A673 (cell line): ENCODE data around the gene KLHL13. TPM values are rescaled to one million over a fixed set of nuclear protein-coding genes. Genes with fewer than 3 reads are reported as not detected.
A peak's percentile ranks its signal among the peaks of the same experiment; 100 is the strongest.

Experiments
- Bru-seq: library from RNA; stranded (reverse); fragments of 400-500 nt; gene quantifications from one replicate; lab custom pipeline; 2021; lab: Mats Ljungman, UMichigan
- BruChase-seq, 2 experiments: library from RNA; stranded (reverse); fragments of 400-500 nt; gene quantifications; one replicate each; lab custom pipeline; 2021; lab: Mats Ljungman, UMichigan
- BruUV-seq: library from RNA; stranded (reverse); fragments of 400-500 nt; replicated peaks from 2 replicates; lab custom pipeline; 2021; lab: Mats Ljungman, UMichigan
- CTCF ChIA-PET: fragments of 300-600 bp; sonication (Branson Sonifier 250); formaldehyde crosslinking; loops from one replicate; lab custom pipeline; 2022; ENCODE audit warnings: antibody characterized with exemption; lab: Charles Lee
- POLR2A ChIA-PET: fragments of 300-600 bp; sonication (Branson Sonifier 250); formaldehyde crosslinking; loops from one replicate; lab custom pipeline; 2022; ENCODE audit warnings: antibody characterized with exemption; ENCODE audit not compliant: low non-redundant PET; lab: Charles Lee
- DNase-seq: peaks from one replicate; pipeline ENCODE4 v3.0.0-alpha.2; 2015; ENCODE audit warnings: low spot score
- H3K27ac ChIP-seq: fragments of 200-600 bp; sonication (generic); 2 replicates; pipeline ENCODE4 v1.5.1; 2016; ENCODE audit warnings: mixed run types, low read depth, mild to moderate bottlenecking, mixed read lengths, antibody characterized with exemption, low read length; ENCODE audit not compliant: poor library complexity, severe bottlenecking
- H3K27me3 ChIP-seq: fragments of 200-600 bp; sonication (generic); replicated peaks from 2 replicates; pipeline ENCODE4 v1.6.1; 2017; ENCODE audit warnings: mixed run types, low read depth, mild to moderate bottlenecking, mixed read lengths, antibody characterized with exemption, low read length; ENCODE audit not compliant: insufficient read depth, poor library complexity
- H3K36me3 ChIP-seq: fragments of 200-600 bp; sonication (generic); 2 replicates; pipeline ENCODE4 v1.6.1; 2016; ENCODE audit warnings: mixed run types, mild to moderate bottlenecking, mixed read lengths, antibody characterized with exemption, low read length; ENCODE audit not compliant: insufficient read depth, poor library complexity, severe bottlenecking
- H3K4me1 ChIP-seq: fragments of 200-600 bp; sonication (generic); 2 replicates; pipeline ENCODE4 v1.6.1; 2017; ENCODE audit warnings: mixed run types, mild to moderate bottlenecking, mixed read lengths, antibody characterized with exemption, low read length; ENCODE audit not compliant: insufficient read depth, poor library complexity, severe bottlenecking
- H3K4me3 ChIP-seq: fragments of 200-600 bp; sonication (generic); 2 replicates; pipeline ENCODE4 v1.5.1; 2016; ENCODE audit warnings: low read depth, mixed run types, mild to moderate bottlenecking, mixed read lengths, low read length; ENCODE audit not compliant: poor library complexity, severe bottlenecking
- H3K9me3 ChIP-seq: fragments of 200-600 bp; sonication (generic); 2 replicates; pipeline ENCODE4 v1.6.1; 2016; ENCODE audit warnings: mixed run types, low read depth, mild to moderate bottlenecking, mixed read lengths, antibody characterized with exemption, low read length; ENCODE audit not compliant: poor library complexity, severe bottlenecking
- EZH2 ChIP-seq: fragments of 200-600 bp; sonication (generic); IDR thresholded peaks from 2 replicates; pipeline ENCODE4 v1.6.1; 2017; ENCODE audit warnings: borderline replicate concordance, low read depth, mild to moderate bottlenecking, mixed read lengths, antibody characterized with exemption, low read length; ENCODE audit not compliant: poor library complexity, severe bottlenecking
- intact Hi-C: fragments of 100-400 bp; cut with micrococcal nuclease; formaldehyde crosslinking; loops from one replicate; pipeline ENCODE4 v1.10.0; 2022; ENCODE audit not compliant: unreplicated experiment
- long read RNA-seq: library from polyadenylated mRNA; stranded (forward); transcript quantifications from one replicate; pipeline ENCODE4 v2.0.0, GENCODE V29; 2022
- total RNA-seq: library from RNA; stranded (reverse); gene quantifications from 2 replicates; pipeline ENCODE4 v1.2.3, GENCODE V29; 2021
- TF ChIP-seq, protein P1 (sequence below): fragments of 300-800, 200-600 bp; sonication (generic); conservative IDR thresholded peaks from 2 replicates; pipeline ENCODE4 v1.5.1; 2017; ENCODE audit warnings: low read depth, mild to moderate bottlenecking, antibody characterized with exemption, low read length, moderate library complexity, mixed read lengths

Gene KLHL13
- total RNA-seq (44.7 and 46.3 TPM in 2 replicates), Bru-seq, nascent RNA (percentile 76 among the genes with signal in this experiment), BruChase-seq, experiment 1, labeled RNA remaining after a 2-hour chase (percentile 73 among the genes with signal in this experiment), BruChase-seq, experiment 2, labeled RNA remaining after a 6-hour chase (percentile 69 among the genes with signal in this experiment)
- long read RNA-seq, transcript KLHL13-206 (8 exons, 2,353 nt), result minor isoform, 8 of 98 reads
- long read RNA-seq, transcript KLHL13-204 (7 exons, 3,256 nt), result major isoform, 22 of 98 reads
- long read RNA-seq, transcript KLHL13-201 (7 exons, 3,972 nt), result minor isoform, 15 of 98 reads
- long read RNA-seq, transcript KLHL13-207 (8 exons, 3,396 nt), result minor isoform, 6 of 98 reads
- long read RNA-seq, partial matches to known transcripts, result 13 of 98 reads
- long read RNA-seq, other reads (novel, unspliced or antisense), result 31 of 98 reads

DNA sequence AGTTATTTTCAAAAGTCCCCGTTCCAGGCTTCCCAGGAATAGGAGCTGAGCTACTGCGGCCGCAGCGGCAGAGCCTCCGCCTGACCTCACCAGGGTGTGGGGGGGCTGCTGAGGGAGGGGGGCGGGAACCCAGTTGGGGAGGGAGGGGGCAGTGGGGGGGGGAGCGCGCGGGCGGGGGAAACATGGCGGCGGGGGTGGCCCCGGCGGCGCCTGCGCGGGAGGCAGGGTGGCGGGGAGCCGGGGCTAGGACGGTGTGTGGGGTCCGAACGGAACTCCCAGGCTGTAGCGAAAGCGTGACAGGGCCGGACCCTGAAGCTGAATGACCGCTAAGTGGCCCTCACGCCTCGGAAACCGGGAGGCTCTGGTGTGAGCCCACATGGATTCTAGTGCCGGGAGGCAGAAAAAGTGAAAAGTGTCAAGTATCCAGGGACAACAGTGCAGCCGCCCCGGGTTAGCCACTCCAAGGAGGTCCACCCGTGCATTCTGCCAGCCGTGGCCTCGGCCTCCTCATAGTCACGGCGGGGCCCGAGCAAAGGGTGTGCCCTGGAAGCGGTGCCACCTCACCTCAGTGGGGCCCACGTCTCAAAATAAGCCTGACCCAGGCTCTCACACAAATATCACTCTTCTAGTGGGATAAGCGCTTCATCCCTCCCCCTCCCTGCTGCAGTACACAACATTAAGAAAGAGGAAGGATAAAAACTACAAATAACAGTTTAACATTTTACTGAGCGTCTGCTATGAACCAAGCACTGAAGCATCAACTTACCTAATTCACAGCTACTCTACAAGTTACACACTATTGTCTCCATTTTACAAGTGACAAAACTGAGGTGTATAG lies at the start of gene KLHL13:
KLHL13 (minus strand) TSS at position 98 of the 838 bp plus-strand sequence. CDS start 88,337 bp downstream, outside the sequence.
- H3K9me3 ChIP-seq, result no peaks in the 10 kb centered on the region
- no peak for TF ChIP-seq EZH2
- TF ChIP-seq, protein P1, sequence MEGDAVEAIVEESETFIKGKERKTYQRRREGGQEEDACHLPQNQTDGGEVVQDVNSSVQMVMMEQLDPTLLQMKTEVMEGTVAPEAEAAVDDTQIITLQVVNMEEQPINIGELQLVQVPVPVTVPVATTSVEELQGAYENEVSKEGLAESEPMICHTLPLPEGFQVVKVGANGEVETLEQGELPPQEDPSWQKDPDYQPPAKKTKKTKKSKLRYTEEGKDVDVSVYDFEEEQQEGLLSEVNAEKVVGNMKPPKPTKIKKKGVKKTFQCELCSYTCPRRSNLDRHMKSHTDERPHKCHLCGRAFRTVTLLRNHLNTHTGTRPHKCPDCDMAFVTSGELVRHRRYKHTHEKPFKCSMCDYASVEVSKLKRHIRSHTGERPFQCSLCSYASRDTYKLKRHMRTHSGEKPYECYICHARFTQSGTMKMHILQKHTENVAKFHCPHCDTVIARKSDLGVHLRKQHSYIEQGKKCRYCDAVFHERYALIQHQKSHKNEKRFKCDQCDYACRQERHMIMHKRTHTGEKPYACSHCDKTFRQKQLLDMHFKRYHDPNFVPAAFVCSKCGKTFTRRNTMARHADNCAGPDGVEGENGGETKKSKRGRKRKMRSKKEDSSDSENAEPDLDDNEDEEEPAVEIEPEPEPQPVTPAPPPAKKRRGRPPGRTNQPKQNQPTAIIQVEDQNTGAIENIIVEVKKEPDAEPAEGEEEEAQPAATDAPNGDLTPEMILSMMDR, result no peak
- no peaks in the 10 kb centered on the region for H3K27me3 ChIP-seq
- no peaks in the 10 kb centered on the region for H3K36me3 ChIP-seq
- ChIA-PET POLR2A (interaction anchor here (0.6 kb wide), 1 partner anchor 191 kb away, joined by 3 read pairs; no protein-coding TSS in a partner anchor), CTCF (no interaction called here)
- H3K27ac ChIP-seq, result peak within 1 kb of the TSS; percentile 65
- H3K4me1 ChIP-seq, result no peaks in the 10 kb centered on the region
- DNase-seq, result peak; percentile 55
- intact Hi-C loops, result loop anchor here (10.0 kb wide), 1 partner anchor 108 kb away; no protein-coding TSS in a partner anchor
- peak within 1 kb of the TSS; percentile 63 for H3K4me3 ChIP-seq
- BruUV-seq, result no TSS peak

- intact Hi-C loops, result no loop called here
- H3K36me3 ChIP-seq, result no peaks in the 10 kb centered on the region
- no peaks in the 10 kb centered on the region for H3K4me1 ChIP-seq
- TF ChIP-seq, protein P1, result no peak
- TF ChIP-seq EZH2, result no peak
- no peak for DNase-seq
- no peaks in the 10 kb centered on the region for H3K9me3 ChIP-seq
- no TSS peak for BruUV-seq
- no peaks in the 10 kb centered on the region for H3K27me3 ChIP-seq
- no peak overlapping the region for H3K27ac ChIP-seq
- no peak overlapping the region for H3K4me3 ChIP-seq
- CTCF ChIA-PET, result no interaction called here
- POLR2A ChIA-PET, result no interaction called here
Observed at GRCh38 chrX:118164138-118164537, 47.5 kb upstream of the KLHL13 start.

GRCh38 chrX:118156953-118157608 lies 40.5 kb upstream of the KLHL13 start:
- Histone ChIP-seq H3K36me3 (no peaks in the 10 kb centered on the region), H3K9me3 (no peaks in the 10 kb centered on the region), H3K27me3 (no peaks in the 10 kb centered on the region), H3K27ac (no peak overlapping the region), H3K4me1 (no peaks in the 10 kb centered on the region), H3K4me3 (no peak overlapping the region)
- BruUV-seq, result no TSS peak
- CTCF ChIA-PET, result no interaction called here
- intact Hi-C loops, result no loop called here
- TF ChIP-seq, protein P1, result no peak
- POLR2A ChIA-PET, result no interaction called here
- DNase-seq, result no peak
